B cell (primary cell): ENCODE results near the gene POLK.

Experiments
- EZH2 ChIP-seq: IDR thresholded peaks from 2 replicates; pipeline ENCODE4 v1.6.1; 2012; ENCODE audit warnings: borderline replicate concordance, low read depth, mild to moderate bottlenecking, moderate library complexity, low read length; ENCODE audit not compliant: insufficient read depth, poor library complexity, severe bottlenecking
- TF ChIP-seq, protein P1 (sequence below): fragments of 200-600 bp; IDR thresholded peaks from one replicate; pipeline ENCODE4 v1.8.0; 2022; ENCODE audit warnings: antibody characterized with exemption, mild to moderate bottlenecking

DNA sequence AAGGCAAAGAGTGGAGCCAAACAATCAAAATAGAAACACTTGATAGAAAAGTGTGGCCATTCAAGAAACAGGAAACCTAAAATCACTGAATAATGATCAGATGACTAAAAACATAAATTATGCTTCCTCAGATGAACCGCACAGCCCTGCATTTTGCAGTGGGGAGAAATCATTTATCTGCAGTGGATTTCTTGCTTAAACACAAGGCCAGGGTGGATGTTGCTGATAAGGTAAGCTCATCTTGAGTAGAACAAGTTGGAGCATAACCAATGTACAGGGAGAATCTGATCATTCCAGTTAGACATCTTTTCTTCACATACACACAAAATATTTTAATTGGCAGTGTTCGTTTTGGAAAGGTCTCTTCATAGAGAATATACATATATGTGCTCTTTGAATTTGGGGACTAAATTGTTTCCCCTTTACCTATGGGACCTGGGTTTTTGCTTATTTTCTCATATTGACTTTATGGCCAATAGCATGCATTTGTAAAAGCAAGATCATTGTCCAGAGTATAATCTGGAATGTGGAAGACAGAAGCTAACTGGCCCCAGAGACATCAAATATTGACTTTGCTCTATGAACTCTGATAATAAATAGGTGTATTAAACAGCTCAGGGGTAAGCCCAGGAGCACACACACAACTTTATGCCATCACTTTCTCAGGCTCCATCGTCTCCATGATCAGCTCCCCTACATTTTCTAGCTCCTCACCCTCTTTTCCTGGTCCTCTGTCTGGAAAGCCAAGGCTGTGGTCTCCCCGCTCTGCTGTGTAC, 108.7 kb downstream of the POLK start:
- TF ChIP-seq, protein P1, sequence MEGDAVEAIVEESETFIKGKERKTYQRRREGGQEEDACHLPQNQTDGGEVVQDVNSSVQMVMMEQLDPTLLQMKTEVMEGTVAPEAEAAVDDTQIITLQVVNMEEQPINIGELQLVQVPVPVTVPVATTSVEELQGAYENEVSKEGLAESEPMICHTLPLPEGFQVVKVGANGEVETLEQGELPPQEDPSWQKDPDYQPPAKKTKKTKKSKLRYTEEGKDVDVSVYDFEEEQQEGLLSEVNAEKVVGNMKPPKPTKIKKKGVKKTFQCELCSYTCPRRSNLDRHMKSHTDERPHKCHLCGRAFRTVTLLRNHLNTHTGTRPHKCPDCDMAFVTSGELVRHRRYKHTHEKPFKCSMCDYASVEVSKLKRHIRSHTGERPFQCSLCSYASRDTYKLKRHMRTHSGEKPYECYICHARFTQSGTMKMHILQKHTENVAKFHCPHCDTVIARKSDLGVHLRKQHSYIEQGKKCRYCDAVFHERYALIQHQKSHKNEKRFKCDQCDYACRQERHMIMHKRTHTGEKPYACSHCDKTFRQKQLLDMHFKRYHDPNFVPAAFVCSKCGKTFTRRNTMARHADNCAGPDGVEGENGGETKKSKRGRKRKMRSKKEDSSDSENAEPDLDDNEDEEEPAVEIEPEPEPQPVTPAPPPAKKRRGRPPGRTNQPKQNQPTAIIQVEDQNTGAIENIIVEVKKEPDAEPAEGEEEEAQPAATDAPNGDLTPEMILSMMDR, result no peak
- TF ChIP-seq EZH2, result no peak
